ENCODE data around the gene CACNA2D3.

Gene CACNA2D3

GRCh38 chr3:54372232-54372631 lies 249.9 kb downstream of the CACNA2D3 start:
- no peak for DNase-seq (ENCODE audit: low read depth, low spot score)

GRCh38 chr3:54374214-54374852 lies 252.0 kb downstream of the CACNA2D3 start:
- DNase-seq (ENCODE audit: low read depth, low spot score), result no peak

GRCh38 chr3:54376142-54376807 lies 253.9 kb downstream of the CACNA2D3 start:
- DNase-seq (ENCODE audit: low read depth, low spot score), result no peak

GRCh38 chr3:54376939-54377578 lies 254.7 kb downstream of the CACNA2D3 start:
- no peak for DNase-seq (ENCODE audit: low read depth, low spot score)

- DNase-seq (ENCODE audit: low read depth, low spot score), result no peak
Measured at GRCh38 chr3:54378184-54378583, 255.8 kb downstream of the CACNA2D3 start.

GRCh38 chr3:54384279-54384678 lies 261.9 kb downstream of the CACNA2D3 start:
- no peak for DNase-seq (ENCODE audit: low read depth, low spot score)

- no peak for DNase-seq (ENCODE audit: low read depth, low spot score)
Measured at GRCh38 chr3:54390582-54390981, 268.2 kb downstream of the CACNA2D3 start.

GRCh38 chr3:54393150-54393549 lies 270.8 kb downstream of the CACNA2D3 start:
- no peak for DNase-seq (ENCODE audit: low read depth, low spot score)

GRCh38 chr3:54408328-54408727 lies 286.0 kb downstream of the CACNA2D3 start:
- DNase-seq (ENCODE audit: low read depth, low spot score), result no peak

- no peak for DNase-seq (ENCODE audit: low read depth, low spot score)
Measured at GRCh38 chr3:54421943-54422342, 299.6 kb downstream of the CACNA2D3 start.

- no peak for DNase-seq (ENCODE audit: low read depth, low spot score)
Measured at GRCh38 chr3:54424292-54424691, 301.9 kb downstream of the CACNA2D3 start.

GRCh38 chr3:54426381-54426780 lies 304.0 kb downstream of the CACNA2D3 start:
- DNase-seq (ENCODE audit: low read depth, low spot score), result no peak

GRCh38 chr3:54427501-54427900 lies 305.1 kb downstream of the CACNA2D3 start:
- no peak for DNase-seq (ENCODE audit: low read depth, low spot score)

- DNase-seq (ENCODE audit: low read depth, low spot score), result no peak
Measured at GRCh38 chr3:54427941-54428871, 305.9 kb downstream of the CACNA2D3 start.

- DNase-seq (ENCODE audit: low read depth, low spot score), result no peak
Measured at GRCh38 chr3:54432975-54433374, 310.6 kb downstream of the CACNA2D3 start.

- no peak for DNase-seq (ENCODE audit: low read depth, low spot score)
Measured at GRCh38 chr3:54433846-54434245, 311.5 kb downstream of the CACNA2D3 start.

- no peak for DNase-seq (ENCODE audit: low read depth, low spot score)
Measured at GRCh38 chr3:54434756-54435155, 312.4 kb downstream of the CACNA2D3 start.

GRCh38 chr3:54437271-54437670 lies 314.9 kb downstream of the CACNA2D3 start:
- no peak for DNase-seq (ENCODE audit: low read depth, low spot score)

- no peak for DNase-seq (ENCODE audit: low read depth, low spot score)
Measured at GRCh38 chr3:54443561-54444161, 321.3 kb downstream of the CACNA2D3 start.

- no peak for DNase-seq (ENCODE audit: low read depth, low spot score)
Measured at GRCh38 chr3:54445630-54446029, 323.3 kb downstream of the CACNA2D3 start.

- no peak for DNase-seq (ENCODE audit: low read depth, low spot score)
Measured at GRCh38 chr3:54447427-54447826, 325.1 kb downstream of the CACNA2D3 start.
